OCI-LY7 (cell line): ENCODE measurements around the gene ZC4H2. TPM values are rescaled to one million over a fixed set of nuclear protein-coding genes. Genes with fewer than 3 reads are reported as not detected.
A peak's percentile ranks its signal among the peaks of the same experiment; 100 is the strongest.

Experiments
- BruUV-seq: library from RNA; stranded (reverse); fragments of 400-500 nt; replicated peaks from 2 replicates; lab custom pipeline; 2021; lab: Mats Ljungman, UMichigan
- CTCF ChIA-PET: fragments of 300-600 bp; sonication (Branson Sonifier 250); formaldehyde crosslinking; loops from one replicate; lab custom pipeline; 2022; ENCODE audit warnings: antibody characterized with exemption; ENCODE audit not compliant: unreplicated experiment; lab: Charles Lee
- POLR2A ChIA-PET: fragments of 300-600 bp; sonication (Branson Sonifier 250); formaldehyde crosslinking; loops from one replicate; lab custom pipeline; 2022; ENCODE audit warnings: antibody characterized with exemption; lab: Charles Lee
- DNase-seq: peaks from one replicate; pipeline ENCODE4 v3.0.0-alpha.2; 2015; ENCODE audit warnings: low spot score
- H2AFZ ChIP-seq: fragments of 200-600 bp; sonication (generic), shearing (Covaris generic); 2 replicates; pipeline ENCODE4 v1.6.1; 2014; ENCODE audit warnings: mild to moderate bottlenecking, antibody characterized with exemption, low read length, moderate library complexity
- H3K27ac ChIP-seq: fragments of 200-600 bp; sonication (generic); 2 replicates; pipeline ENCODE4 v1.5.1; 2014; ENCODE audit warnings: mixed run types, low read depth, mild to moderate bottlenecking, moderate library complexity, low read length, inconsistent platforms; ENCODE audit not compliant: poor library complexity, severe bottlenecking
- H3K36me3 ChIP-seq: fragments of 200-600 bp; sonication (generic); 2 replicates; pipeline ENCODE4 v1.6.1; 2014; ENCODE audit warnings: mild to moderate bottlenecking, antibody characterized with exemption, low read length, moderate library complexity, mixed read lengths; ENCODE audit not compliant: insufficient read depth
- H3K4me1 ChIP-seq: fragments of 200-600 bp; sonication (generic); 2 replicates; pipeline ENCODE4 v1.5.1; 2014; ENCODE audit warnings: mild to moderate bottlenecking, low read length; ENCODE audit not compliant: insufficient read depth, poor library complexity, severe bottlenecking
- H3K4me2 ChIP-seq: fragments of 200-600 bp; sonication (generic); 2 replicates; pipeline ENCODE4 v1.6.1; 2014; ENCODE audit warnings: mild to moderate bottlenecking, low read length
- H3K4me3 ChIP-seq: fragments of 200-600 bp; sonication (generic); 2 replicates; pipeline ENCODE4 v1.5.1; 2014; ENCODE audit warnings: mild to moderate bottlenecking, low read depth, low read length; ENCODE audit not compliant: poor library complexity, severe bottlenecking
- H3K79me2 ChIP-seq: fragments of 200-600 bp; sonication (generic); 2 replicates; pipeline ENCODE4 v1.6.1; 2016; ENCODE audit warnings: low read depth, mild to moderate bottlenecking, low read length, moderate library complexity, mixed read lengths; ENCODE audit not compliant: insufficient read depth
- H3K9me2 ChIP-seq: fragments of 200-600 bp; sonication (generic); 2 replicates; pipeline ENCODE4 v1.6.1; 2016; ENCODE audit warnings: mild to moderate bottlenecking, low read length, mixed read lengths; ENCODE audit not compliant: insufficient read depth
- H3K9me3 ChIP-seq: fragments of 200-600 bp; sonication (generic); 2 replicates; pipeline ENCODE4 v1.6.1; 2014; ENCODE audit warnings: mild to moderate bottlenecking, mixed run types, low read length, mixed read lengths
- H4K20me1 ChIP-seq: fragments of 200-600 bp; sonication (generic); 2 replicates; pipeline ENCODE4 v1.6.1; 2014; ENCODE audit warnings: mild to moderate bottlenecking, antibody characterized with exemption, low read length, moderate library complexity, mixed read lengths; ENCODE audit not compliant: insufficient read depth
- EZH2phosphoT487 ChIP-seq: fragments of 200-600 bp; sonication (generic); IDR thresholded peaks from 2 replicates; pipeline ENCODE4 v1.6.1; 2018; ENCODE audit warnings: low read depth, borderline replicate concordance, mild to moderate bottlenecking, mixed run types, antibody characterized with exemption, low read length, moderate library complexity, mixed read lengths
- intact Hi-C: fragments of 100-400 bp; cut with micrococcal nuclease; formaldehyde crosslinking; loops from one replicate; pipeline ENCODE4 v1.10.0; 2022; ENCODE audit not compliant: unreplicated experiment
- total RNA-seq, 2 experiments: library from RNA; depleted of rRNA in 1 of 2; stranded (reverse); fragments of >200 nt in 1 of 2; shearing (Covaris generic) in 1 of 2; gene quantifications; 2 replicates each; pipeline ENCODE4 v1.2.3, GENCODE V29; 2014 to 2022
- TF ChIP-seq, protein P1 (sequence below): fragments of 200-600 bp; sonication (generic); conservative IDR thresholded peaks from 2 replicates; pipeline ENCODE4 v1.5.1; 2014; ENCODE audit warnings: mild to moderate bottlenecking, antibody characterized with exemption, low read length, moderate library complexity, mixed read lengths

Gene ZC4H2
- total RNA-seq, 2 experiments from 2014 or later: 20.1 to 23.4 TPM

DNA sequence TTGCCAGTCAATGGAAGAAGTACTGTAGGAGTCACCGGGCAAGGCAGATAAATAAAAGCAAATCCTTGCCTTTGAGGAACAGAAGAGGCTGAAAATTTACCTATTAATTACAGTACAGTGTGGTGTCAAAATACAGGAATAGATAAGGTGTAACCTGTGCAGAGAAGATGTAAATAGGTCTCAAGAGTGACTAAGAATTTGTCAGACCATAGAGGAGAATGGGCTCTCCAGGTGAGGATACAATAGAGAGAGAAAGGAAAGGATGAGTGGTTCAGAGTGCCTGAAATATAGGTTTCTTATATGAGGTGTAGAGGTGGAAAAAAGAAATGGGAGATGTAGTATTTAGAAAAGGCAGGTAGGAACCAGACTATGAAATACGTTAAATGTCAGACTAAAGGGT, 801 bp upstream of the ZC4H2 start:
- Histone ChIP-seq H3K4me1 (peaks cover 15% of the 10 kb centered on the region), H3K27ac (no peak overlapping the region), H3K36me3 (no peaks in the 10 kb centered on the region), H3K79me2 (peaks cover 31% of the 10 kb centered on the region), H3K4me2 (no peak overlapping the region), H3K9me2 (no peaks in the 10 kb centered on the region), H2AFZ (no peak overlapping the region), H4K20me1 (no peaks in the 10 kb centered on the region), H3K9me3 (no peaks in the 10 kb centered on the region), H3K4me3 (no peak overlapping the region)
- intact Hi-C loops: loop anchor here (5.0 to 10.0 kb wide), 2 partner anchors 125 to 558 kb away; partner anchors contain the start of gene LAS1L
- no peak for DNase-seq
- TF ChIP-seq EZH2phosphoT487: no peak
- TF ChIP-seq, protein P1, sequence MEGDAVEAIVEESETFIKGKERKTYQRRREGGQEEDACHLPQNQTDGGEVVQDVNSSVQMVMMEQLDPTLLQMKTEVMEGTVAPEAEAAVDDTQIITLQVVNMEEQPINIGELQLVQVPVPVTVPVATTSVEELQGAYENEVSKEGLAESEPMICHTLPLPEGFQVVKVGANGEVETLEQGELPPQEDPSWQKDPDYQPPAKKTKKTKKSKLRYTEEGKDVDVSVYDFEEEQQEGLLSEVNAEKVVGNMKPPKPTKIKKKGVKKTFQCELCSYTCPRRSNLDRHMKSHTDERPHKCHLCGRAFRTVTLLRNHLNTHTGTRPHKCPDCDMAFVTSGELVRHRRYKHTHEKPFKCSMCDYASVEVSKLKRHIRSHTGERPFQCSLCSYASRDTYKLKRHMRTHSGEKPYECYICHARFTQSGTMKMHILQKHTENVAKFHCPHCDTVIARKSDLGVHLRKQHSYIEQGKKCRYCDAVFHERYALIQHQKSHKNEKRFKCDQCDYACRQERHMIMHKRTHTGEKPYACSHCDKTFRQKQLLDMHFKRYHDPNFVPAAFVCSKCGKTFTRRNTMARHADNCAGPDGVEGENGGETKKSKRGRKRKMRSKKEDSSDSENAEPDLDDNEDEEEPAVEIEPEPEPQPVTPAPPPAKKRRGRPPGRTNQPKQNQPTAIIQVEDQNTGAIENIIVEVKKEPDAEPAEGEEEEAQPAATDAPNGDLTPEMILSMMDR: no peak
- ChIA-PET POLR2A (no interaction called here), CTCF (no interaction called here)
- no TSS peak for BruUV-seq

DNA sequence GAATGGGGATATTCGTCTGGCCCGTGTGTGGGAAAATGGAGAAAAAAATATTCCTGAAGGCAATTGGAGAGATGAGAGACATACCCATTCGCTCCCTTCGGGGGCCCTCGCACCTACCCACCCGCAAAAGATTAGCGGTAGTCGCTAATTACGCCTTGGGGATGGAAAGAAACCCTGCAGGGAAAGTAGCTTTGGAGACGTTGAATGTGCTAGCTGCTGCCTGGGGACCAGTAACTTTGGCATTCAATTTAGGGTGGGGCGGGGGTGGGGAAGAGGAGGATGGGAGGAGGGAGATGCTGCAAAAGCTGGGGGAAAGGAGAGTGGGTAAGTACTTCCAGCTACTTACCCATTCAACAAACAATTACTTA, 407 bp upstream of the ZC4H2 start:
- CTCF ChIA-PET: no interaction called here
- BruUV-seq: no TSS peak
- POLR2A ChIA-PET: interaction anchor here (0.6 to 1.6 kb wide), 3 partner anchors 60 to 332 kb away, joined by 3 to 4 read pairs (median 3); no protein-coding TSS in a partner anchor

More for the DNA sequence above, 407 bp upstream of the ZC4H2 start:
- intact Hi-C loops: loop anchor here (5.0 to 10.0 kb wide), 2 partner anchors 124 to 558 kb away; partner anchors contain the start of gene LAS1L
- Histone ChIP-seq H3K79me2 (peaks cover 31% of the 10 kb centered on the region), H2AFZ (no peak overlapping the region; the same call in 1 of the 2 replicates), H3K36me3 (no peaks in the 10 kb centered on the region), H3K4me2 (peak overlapping the region; percentile 32; the same call in 1 of the 2 replicates), H3K4me1 (peaks cover 15% of the 10 kb centered on the region), H4K20me1 (no peaks in the 10 kb centered on the region), H3K9me3 (no peaks in the 10 kb centered on the region), H3K27ac (no peak overlapping the region), H3K4me3 (peak overlapping the region; percentile 91), H3K9me2 (no peaks in the 10 kb centered on the region)
- TF ChIP-seq, protein P1: no peak
- no peak for TF ChIP-seq EZH2phosphoT487
- no peak for DNase-seq
